Activated CD4-positive, alpha-beta T cell treated with anti-CD3 and anti-CD28 coated beads, Interleukin-2, Interleukin-6, amounts not matched to agents 100 ng/mL and 50 ng/mL, durations not matched to agents 16 hours and 8 hours (primary cell): ENCODE data around the gene MRM2.

Experiments used
- DNase-seq: peaks from one replicate; pipeline ENCODE4 v3.0.0-alpha.2; 2020

Gene MRM2

DNA sequence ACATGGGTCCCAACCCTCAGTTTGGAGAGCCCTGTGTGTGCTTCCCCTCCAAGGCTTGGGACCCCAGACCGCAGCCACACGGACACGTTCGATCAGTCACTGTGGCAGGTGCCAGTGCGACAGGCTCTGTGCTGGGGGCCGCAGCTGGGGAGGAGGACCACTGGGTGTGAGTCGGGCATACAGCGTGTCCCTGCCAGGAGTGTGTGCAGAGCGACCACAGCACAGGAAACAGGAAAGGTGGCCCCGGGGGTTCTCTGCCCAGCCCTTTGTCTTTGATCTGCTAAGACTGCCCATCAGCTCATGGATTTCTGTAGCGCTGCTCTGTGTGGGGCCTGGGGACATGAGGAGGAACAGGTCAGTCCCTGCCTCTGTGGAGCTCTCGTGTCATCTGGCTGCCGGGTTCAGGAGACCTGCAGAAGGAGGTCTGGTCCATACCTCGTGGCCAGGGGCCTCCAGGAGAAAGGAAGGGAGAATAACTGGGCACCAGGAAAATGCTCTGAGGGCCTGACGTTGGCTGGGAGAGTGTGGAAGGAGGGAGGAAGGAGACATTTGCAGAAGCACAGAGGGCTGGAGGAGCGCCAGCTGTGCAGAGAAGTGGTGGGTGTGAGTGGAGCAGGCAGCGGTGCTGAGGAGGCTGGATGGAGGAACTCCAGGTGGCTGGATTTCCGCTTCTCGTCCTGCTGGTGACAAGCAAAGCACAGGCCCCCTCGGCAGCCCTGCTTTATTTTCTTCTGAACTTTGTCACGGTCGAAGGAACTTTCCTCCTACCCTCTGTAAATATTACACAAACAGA lies 4.1 kb upstream of the MRM2 start:
- no peak for DNase-seq

DNA sequence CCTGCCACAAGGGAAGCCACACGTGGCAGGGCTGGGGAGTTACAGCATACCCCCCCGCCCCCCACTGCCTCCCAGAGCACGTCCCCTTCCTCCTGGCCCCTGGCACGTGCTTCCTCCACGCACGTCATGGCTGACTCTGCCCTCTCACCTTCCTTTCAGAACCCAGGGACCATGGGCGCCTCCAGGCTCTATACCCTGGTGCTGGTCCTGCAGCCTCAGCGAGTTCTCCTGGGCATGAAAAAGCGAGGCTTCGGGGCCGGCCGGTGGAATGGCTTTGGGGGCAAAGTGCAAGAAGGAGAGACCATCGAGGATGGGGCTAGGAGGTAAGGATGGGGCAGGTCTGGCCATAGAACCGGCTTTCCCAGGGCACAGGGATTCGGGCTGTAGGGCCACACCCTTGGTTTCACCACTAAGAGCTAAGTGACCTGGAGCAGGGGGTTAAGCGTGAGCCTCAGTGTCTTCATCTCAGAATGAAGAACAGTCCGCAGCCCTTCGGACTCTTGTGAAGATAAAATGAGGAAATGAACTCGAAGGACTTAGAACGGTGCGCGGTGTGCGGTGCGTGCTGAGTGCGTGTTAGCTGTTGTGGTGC lies 2.5 kb upstream of the MRM2 start:
- no peak for DNase-seq

DNA sequence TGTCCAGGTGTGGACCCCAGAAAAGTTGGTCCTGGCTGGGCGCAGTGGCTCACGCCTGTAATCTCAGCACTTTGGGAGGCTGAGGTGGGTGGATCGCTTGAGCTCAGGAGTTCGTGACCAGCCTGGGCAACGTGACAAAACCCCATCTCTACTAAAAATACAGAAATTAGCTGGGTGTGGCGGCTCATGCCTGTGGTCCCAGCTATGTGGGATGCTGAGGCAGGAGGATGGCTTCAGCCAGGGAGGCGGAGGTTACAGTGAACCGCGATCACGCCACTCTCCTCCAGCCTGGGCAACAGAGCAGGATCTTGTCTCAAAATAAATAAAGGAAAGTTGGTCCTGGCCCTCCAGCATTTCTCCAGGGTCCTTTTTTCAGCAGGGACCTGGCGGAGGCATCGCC lies 1.5 kb upstream of the MRM2 start:
- DNase-seq: no peak

DNA sequence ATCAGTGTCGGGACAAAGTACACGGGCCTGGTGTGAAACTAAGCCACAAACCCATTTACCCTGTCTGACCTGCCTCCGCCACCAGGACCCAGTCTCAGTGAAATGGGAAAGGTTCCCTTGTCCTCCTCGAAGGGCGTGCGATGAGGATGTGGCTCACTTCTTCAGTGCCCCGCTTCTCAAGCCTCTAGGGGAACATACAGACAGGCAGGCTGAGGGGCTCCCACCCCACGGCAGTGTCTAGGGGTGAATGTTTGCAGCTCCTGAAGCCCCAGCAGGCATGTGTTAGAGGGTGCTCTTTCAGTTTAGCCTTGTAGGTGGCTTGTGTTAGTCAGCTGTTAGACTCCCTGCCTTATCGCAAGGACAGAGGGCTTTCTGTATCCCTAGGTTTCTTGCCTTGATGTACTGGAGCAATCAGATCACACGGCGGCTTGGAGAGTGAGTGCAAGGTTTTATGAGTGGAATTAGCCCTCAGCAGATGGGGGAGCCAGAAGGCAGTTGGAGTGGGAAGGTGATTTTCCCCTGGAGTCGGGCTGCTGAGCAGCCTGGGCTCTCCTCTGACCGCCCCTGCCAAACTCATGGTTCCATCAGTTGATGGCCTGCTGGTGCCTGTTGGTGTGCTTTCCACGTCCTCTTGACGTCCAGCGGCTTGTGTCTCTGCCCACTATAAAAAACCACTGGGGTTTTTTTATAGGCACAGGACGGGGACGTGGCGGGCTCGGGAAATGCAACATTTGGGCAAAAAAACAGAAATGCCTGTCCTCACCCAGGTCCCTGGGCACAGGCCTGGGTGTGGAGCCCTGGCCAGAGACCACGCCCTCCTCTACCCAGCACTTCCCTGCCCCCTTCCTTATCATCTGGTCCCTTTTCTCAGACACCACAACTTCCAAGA lies 780 bp upstream of the MRM2 start:
- peak; percentile 38 for DNase-seq

DNA sequence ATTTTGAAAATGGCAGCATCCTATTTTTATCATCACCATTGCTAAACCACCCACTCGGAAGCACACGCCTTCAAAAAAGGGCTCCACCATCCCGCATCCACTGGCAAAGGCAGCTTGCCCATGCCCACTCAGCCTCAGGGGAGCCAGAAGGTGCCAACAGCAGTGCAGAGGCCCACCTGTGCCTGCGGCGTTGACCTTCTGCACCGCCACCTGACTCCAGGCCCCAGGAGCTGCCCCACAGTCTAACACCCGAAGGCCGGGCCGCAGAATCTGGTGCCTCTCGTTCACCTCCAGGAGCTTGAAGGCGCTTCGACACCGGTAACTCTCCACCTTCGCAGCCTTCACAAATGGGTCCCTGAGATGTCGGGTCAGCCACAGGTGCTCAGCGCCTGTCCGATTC lies 2.8 kb downstream of the MRM2 start:
- DNase-seq: no peak

DNA sequence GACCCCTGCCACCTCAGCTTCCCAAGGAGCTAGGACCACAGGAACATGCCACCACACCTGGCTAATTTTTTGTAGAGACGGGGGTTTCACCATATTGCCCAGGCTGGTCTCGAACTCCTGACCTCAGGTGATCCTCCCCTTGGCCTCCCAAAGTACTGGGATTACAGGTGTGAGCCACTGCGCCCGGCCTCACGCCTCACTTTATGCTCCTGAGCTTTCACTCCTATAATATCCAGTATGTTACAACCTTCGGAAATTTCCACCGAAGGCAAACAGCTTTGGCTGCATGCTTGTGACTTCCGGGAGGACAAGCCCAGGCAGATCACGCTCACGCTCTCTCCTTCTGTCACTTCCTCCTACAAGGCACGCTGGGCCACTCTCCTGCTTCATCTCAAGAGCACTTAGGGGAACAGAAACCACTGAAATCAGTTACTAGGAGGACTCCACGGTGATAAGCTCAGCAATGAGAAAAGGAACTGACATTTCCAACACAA lies 4.8 kb downstream of the MRM2 start:
- no peak for DNase-seq

DNA sequence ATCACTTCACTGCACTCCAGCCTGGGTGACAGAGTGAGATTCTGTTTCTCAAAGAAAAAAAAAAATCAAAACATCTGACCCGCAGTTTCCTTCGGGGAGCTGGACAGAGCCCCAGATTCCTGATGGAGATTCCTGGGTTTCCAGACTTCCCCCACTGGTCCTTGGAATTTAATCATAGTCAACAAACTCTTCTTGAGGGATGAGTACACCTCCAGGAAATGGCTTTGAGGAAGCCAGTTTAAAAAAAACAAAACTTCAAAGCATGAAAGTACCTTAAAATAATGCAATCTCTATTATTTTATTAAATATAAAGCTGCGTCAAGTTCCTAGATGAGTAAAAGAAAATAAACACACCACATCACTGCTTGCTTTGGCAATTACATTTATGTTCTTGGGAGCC lies 8.1 kb downstream of the MRM2 start:
- DNase-seq: no peak

DNA sequence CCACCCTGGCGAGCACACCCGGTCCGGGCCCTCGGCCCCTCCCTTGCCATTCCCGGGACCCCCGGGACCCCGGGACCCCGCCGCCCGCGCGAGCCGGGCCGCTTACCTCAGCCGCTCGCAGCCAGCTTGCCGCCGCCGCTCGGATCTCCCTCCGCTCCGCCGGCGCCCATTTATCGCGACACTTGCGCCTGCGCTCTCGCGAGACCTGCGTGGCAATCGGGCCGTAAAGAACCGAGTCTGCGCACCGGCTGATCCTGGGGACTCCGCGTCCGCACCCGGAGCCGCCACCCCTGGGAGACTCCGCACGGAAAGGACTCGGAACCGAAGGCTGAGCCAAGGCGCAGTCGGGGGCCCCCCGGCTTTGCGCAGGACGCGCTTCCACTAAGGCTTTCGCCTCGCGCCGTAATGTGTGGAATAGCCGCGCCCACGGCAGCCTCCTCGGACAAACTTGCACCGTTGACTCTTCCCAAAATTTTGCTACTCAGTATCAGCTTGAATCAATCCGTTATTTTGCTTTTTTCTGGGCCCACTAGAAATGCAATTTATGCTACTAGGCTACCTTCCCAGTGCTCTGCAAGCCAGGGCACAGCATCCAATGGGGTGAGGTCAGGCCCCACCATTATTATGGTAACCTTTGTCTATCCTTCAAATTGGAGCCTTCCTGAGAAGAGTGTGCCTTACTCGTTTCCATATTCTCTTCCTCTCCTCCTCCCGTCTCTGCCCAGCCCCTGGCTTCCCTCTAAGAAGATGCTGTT lies 9.1 kb downstream of the MRM2 start, which contains the start of gene MAD1L1:
MAD1L1 (minus strand) TSS at position 180 of the 755 bp plus-strand sequence. CDS start 2,812 bp downstream, outside the sequence.
- peak; percentile 92 for DNase-seq

DNA sequence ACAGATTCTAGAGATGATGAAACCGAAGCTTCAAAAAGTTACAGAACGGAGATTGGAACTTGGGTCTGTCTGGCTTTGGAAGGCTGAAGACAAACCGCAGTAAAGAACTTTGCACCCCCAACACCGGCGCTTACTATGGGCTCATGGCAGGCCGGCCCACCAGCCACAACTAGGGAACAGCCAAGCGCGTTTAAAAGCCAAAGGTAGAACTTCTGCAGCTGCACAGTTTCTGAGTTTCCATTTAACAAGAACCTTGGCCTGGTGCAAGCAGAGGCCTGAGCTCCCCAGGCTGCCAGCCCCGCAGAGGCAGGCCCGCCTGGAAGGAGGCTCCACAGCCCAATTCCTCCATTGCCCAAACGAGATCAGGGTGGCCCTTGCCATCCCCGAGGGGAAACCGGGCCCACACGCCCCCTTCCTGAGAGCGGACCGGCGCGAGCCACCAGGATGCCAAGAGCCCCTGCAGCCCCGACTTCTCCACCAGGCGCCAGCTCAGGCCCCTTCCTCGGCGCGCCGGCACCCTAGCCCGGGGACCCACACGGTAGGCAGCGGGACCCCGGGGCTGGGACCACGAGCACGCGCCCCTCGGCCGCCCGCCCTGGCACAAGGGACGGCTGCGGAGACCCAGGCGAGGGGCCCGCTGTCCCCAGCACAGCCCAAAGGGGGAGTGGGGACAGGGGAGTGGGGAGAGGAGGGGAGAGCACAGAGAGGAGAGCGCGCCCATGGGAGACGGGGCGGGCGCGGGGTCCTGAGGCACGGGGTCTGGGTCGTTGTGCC lies 9.8 kb downstream of the MRM2 start:
- DNase-seq: peak; percentile 44

DNA sequence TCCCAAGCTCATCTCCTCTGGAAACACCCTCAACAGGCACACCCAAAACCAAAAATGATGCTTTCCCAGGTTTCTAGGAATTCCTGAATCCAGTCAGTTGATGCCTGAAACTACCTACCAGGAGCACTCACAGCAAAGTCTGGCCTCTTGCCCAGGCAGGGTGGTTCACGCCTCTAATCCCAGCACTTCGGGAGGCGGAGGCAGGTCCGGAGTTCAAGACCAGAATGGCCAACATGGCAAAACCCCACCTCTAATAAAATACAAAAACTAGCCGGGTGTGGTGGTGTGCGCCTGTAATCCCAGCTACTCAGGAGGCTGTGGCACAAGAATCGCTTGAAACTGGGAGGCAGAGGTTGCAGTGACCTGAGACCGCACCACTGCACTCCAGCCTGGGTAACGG lies 11.1 kb downstream of the MRM2 start:
- DNase-seq: no peak

DNA sequence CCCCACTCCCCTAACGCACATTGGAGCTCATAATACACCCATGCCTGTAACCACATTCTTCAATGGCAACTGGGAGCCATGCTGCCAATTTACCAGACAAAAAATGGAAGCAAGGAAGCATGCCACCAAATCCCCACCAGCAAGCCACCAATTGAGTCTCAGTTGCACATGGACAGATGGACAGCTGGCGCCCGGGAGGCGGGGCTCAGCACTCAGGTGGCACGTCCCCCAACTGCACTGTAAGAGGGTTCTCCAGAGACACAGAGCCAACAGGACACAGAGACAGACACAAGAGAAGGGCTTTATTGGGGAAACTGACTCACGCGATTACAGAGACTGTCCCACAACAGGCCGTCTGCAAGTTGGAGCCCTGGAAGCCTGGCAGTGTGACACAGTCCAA lies 11.8 kb downstream of the MRM2 start:
- no peak for DNase-seq

DNA sequence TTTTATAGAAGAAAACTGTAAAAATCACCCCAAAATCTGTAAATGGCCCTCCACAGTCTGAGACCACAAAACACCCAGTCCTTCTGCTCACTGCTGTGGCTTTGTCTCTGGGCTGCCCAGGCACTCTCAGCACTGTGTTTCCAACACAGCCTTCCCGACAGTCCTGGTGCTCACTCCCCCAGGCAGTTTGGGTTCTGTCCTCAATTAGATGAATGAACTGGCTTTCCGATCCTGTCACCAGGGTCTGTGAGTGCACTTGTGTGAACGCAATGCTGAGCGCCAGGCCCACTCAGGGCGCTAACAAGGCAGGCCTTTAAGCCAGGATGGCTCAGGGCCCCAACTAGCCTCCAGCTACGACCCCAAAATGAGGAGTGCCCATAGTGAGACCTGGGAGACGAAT lies 12.5 kb downstream of the MRM2 start:
- no peak for DNase-seq

DNA sequence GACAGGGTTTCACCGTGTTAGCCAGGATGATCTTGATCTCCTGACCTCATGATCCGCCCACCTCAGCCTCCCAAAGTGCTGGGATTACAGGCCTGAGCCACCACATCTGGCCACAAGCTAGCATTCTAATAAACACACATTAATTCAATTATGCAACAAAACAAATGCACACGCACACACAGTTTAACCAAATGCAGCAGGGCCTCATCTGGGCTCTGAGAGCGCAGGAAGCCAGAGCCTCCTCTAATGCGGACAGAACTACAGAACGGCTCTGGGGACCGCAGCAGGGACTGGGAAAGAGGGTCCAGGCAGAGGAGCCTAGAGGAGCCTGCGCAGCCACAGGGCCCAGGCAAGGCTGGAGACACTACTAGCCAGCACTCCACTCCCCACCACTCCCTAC lies 13.1 kb downstream of the MRM2 start:
- DNase-seq: no peak

DNA sequence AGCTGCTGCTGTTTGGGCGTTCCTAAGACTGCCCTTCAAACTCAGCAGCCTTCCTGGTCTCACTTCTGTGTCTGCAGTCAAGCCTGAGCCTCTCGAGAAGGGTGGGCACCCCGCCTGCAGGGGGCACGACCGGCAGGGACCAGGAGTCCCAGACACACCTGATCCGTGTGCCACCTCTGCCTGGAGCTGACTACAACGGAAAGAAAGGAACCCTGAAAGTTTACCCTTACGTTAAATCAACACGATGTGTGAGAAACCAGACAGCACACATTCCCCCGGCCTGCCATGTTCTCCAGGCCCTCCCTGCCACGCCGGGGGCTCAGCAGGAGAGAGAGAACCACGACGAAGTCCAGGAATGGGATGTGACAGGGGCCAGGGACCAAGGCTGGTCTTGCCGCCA lies 14.3 kb downstream of the MRM2 start:
- DNase-seq: no peak

DNA sequence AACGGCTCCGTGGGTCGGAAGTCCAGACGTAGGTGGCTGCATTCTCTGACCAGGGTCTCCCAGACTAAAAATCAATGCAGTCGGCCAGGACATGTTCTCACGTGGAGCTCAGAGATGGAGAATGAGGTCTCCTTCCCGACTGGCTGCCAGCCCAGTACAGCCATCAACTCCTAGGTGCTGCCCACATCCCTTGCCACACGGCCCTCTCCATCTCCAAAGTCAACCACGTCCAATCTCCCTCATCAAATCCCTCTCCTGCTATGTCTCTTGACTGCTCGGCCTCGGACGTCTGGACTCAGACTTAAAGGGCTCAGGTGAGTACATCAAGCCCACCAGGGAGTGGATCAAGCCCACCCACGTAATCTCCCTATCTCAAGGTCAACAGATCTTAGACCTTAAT lies 16.2 kb downstream of the MRM2 start:
- no peak for DNase-seq

DNA sequence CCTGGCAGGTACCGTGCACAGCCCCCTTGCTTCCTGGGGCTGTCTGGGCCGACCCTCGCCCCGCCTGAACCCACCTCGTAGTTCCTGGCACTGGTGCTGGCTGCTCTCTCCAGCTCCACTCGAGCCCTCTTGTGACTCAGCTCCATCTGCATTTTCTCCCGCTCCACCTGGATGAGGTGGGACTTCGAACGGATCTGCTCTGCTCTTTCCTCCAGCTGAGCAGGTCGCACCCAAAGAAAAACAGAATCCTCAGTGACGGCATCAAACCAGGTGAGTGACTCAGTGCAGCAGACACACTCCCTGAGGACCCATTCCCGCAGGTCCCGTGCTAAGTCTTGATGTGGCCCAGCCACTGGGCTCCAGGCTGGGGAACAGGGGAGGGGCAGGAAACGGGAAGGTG lies 16.7 kb downstream of the MRM2 start:
- no peak for DNase-seq

DNA sequence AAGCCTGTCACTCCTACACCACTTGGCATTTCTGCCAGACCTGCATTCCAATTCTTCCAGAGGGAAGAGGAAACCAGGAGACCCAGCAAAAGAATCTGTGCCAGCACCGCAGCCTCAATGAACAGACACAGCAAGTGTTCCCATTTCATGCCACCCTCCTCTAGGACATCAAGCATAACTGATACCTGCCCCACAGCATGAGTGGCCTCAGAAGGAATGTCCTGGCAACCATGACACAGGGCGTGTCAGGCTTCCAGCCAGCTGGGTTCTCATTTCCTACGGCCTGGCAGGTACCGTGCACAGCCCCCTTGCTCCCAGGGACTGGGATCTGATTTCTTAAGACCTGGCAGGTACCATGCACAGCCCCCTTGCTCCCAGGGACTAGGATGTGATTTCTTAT lies 17.1 kb downstream of the MRM2 start:
- no peak for DNase-seq

DNA sequence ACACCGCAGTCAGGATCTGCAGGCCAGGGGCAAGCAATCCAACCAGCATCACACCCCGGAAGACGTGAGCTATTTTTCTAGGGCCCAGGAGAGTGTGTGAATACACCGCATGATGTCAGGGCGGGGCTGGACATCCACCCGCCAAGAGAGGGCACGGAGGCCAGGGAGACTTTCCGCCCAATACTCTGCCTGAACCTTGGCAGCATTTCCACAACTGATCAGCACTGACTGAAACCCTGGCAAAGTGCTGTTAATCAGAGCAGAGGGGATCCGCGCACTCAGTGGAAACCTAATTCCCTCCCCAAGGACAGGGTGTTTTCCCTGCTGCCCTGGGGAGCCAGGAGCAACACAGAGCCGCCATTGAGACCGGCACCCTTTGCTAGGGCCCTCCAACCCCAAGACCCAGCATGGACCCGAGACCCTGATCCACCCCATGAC lies 17.5 kb downstream of the MRM2 start:
- DNase-seq: no peak

DNA sequence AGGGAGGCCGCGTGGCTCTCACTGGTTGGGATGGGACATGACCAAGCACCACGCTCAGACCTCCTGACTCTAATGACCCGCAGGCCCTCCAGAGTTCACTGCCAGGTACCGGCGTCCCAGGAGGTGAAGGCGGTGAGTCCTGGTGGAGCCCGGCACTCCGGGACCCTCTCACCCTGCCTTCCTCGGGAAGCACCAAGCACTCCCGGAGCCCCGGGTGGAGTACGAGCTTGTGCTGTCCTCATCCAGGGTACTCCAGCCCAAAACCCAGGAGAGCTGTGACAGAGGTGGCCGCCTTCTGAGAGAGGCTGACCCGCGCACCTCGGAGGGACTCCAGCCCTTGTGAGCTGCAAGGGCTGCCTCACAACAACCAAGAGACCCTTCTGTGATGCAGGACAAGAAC lies 18.7 kb downstream of the MRM2 start:
- no peak for DNase-seq

DNA sequence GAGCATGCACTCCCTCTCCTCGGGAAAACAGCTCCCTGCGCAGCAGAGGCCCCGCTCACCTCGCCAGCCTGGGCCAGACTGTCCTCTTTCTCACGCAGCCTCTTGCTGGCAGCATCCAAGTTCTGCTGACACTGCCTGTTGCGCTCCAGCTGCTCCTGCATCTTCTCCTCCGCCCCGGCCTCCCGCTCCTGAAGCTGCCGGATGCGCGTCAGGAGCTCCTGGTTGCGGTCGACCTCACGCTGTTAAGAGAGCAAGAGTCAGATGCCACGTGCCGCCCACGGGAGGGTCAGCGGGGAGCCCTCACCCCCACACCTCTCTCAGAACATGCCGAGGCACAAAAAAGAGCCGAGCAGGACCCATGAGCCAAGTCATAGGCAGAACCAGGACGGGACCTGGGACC lies 19.5 kb downstream of the MRM2 start:
- DNase-seq: no peak

DNA sequence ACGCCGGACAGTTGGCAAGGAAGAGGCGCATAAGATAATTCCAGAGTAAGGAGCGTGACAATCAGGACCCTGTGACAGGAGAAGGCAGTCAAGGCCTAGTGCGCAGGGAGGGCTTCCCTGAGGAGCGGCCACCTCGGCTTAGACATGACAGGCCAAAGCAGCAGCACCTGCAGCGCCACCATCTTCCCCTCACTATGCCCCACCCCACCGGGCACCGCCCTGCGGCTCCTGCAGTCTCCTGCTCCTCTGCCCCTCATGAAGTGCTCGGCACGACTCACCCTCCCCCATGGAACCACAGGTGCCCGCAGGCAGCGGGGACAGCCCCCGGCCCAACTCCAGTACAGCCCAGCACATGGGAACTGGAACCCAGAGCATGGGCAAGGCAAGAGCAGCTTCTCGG lies 21.1 kb downstream of the MRM2 start:
- no peak for DNase-seq

DNA sequence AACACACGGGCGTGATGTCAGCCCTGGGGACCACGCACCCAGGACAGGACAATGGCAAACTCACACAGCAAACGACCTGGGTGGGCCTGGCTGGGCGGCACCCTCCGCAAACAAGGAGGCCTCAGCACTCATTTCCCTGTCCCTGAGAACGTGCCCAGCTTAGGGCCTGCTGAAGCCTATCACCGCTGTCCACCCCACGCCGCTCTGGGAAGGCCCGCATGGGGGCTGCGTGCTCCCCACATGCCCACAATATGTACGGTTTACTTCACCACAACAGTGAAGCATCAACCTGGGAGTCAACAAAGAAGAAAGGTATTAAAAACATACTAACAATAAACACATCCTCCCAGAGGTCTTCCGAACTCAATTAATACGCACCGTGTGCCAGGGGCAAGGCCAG lies 21.5 kb downstream of the MRM2 start:
- DNase-seq: no peak
